H1 (cell line): ENCODE measurements around the gene PARP4. TPM values are rescaled to one million over a fixed set of nuclear protein-coding genes. Genes with fewer than 3 reads are reported as not detected.

Experiments used
- CTCF ChIA-PET: fragments of 300-600 bp; sonication (Branson Sonifier 250); formaldehyde crosslinking; loops from one replicate; lab custom pipeline; 2021; ENCODE audit not compliant: partially characterized antibody; lab: Charles Lee
- POLR2A ChIA-PET: fragments of 300-600 bp; sonication (Branson Sonifier 250); formaldehyde crosslinking; loops from one replicate; lab custom pipeline; 2021; ENCODE audit warnings: inconsistent platforms; ENCODE audit not compliant: partially characterized antibody; lab: Charles Lee
- DNase-seq, 2 experiments: peaks; one replicate each; pipeline versions ENCODE4 v3.0.0 to v3.0.0-alpha.2; 2010 to 2022; ENCODE audit warnings: low spot score in 2 of 2, low read depth in 1 of 2, mixed read lengths in 1 of 2
- FAIRE-seq: peaks from 2 replicates; lab custom pipeline; 2011; peaks lifted over from hg19 to GRCh38; lab: Jason Lieb, UNC
- H2AFZ ChIP-seq: 2 replicates; pipeline ENCODE4 v1.8.1; 2012; ENCODE audit warnings: low read length, inconsistent platforms
- H2AK5ac ChIP-seq: 2 replicates; pipeline ENCODE4 v1.6.1; 2013; ENCODE audit warnings: low read depth, low read length
- H2BK120ac ChIP-seq: replicated peaks from 2 replicates; pipeline ENCODE3; 2013; ENCODE audit warnings: low read depth, low read length, inconsistent platforms
- H2BK12ac ChIP-seq: 2 replicates; pipeline ENCODE4 v1.6.1; 2013; ENCODE audit warnings: low read depth, low read length
- H2BK15ac ChIP-seq: 2 replicates; pipeline ENCODE4 v1.6.1; 2013; ENCODE audit warnings: low read length
- H2BK20ac ChIP-seq: 2 replicates; pipeline ENCODE4 v1.6.1; 2013; ENCODE audit warnings: low read length
- H2BK5ac ChIP-seq: 2 replicates; pipeline ENCODE4 v1.6.1; 2013; ENCODE audit warnings: low read depth, low read length
- H3K14ac ChIP-seq: 2 replicates; pipeline ENCODE4 v1.6.1; 2013; ENCODE audit warnings: inconsistent platforms; ENCODE audit not compliant: insufficient read length
- H3K18ac ChIP-seq: 2 replicates; pipeline ENCODE4 v1.6.1; 2013; ENCODE audit warnings: low read length; ENCODE audit errors: extremely low read depth
- H3K23ac ChIP-seq: 2 replicates; pipeline ENCODE4 v1.6.1; 2013; ENCODE audit warnings: inconsistent platforms; ENCODE audit not compliant: insufficient read length
- H3K23me2 ChIP-seq: 2 replicates; pipeline ENCODE4 v1.6.1; 2013; ENCODE audit warnings: low read depth, low read length
- H3K27ac ChIP-seq: 2 replicates; pipeline ENCODE4 v1.6.1; 2011; ENCODE audit warnings: low read depth, low read length, inconsistent platforms
- H3K27me3 ChIP-seq, 4 experiments: replicated peaks in 1 of 4; 1 replicate in 1 of 4; 2 replicates in 3 of 4; pipeline versions ENCODE4 v1.6.1 to v1.8.1; 2011 to 2013; ENCODE audit warnings: low read length in 3 of 4, mild to moderate bottlenecking in 3 of 4, inconsistent platforms in 2 of 4, mixed read lengths in 2 of 4, moderate library complexity in 1 of 4; ENCODE audit not compliant: control insufficient read depth in 3 of 4, insufficient read depth in 3 of 4; ENCODE audit errors: extremely low read depth in 1 of 4
- H3K36me3 ChIP-seq, 4 experiments: 2 replicates each; pipeline versions ENCODE4 v1.6.1 to v1.8.1; 2011 to 2013; ENCODE audit warnings: mild to moderate bottlenecking in 4 of 4, low read length in 3 of 4, moderate library complexity in 2 of 4, control low read depth in 1 of 4, inconsistent platforms in 1 of 4; ENCODE audit not compliant: insufficient read depth in 4 of 4, control insufficient read depth in 2 of 4
- H3K4ac ChIP-seq: replicated peaks from 2 replicates; pipeline ENCODE3; 2013; ENCODE audit warnings: low read length, low read depth, mixed read lengths, inconsistent platforms; ENCODE audit not compliant: insufficient read length
- H3K4me1 ChIP-seq, 4 experiments: replicated peaks in 1 of 4; 1 replicate in 1 of 4; 2 replicates in 3 of 4; pipeline versions ENCODE4 v1.6.1 to v1.8.1; 2011 to 2013; ENCODE audit warnings: low read length in 3 of 4, inconsistent platforms in 2 of 4, mixed read lengths in 1 of 4; ENCODE audit not compliant: insufficient read depth in 4 of 4, control insufficient read depth in 3 of 4
- H3K4me2 ChIP-seq, 2 experiments: 2 replicates each; pipeline versions ENCODE4 v1.6.1 to v1.8.1; 2011 to 2013; ENCODE audit warnings: low read depth in 2 of 2, low read length in 2 of 2, control low read depth in 1 of 2, inconsistent platforms in 1 of 2, mild to moderate bottlenecking in 1 of 2; ENCODE audit not compliant: insufficient read depth in 1 of 2
- H3K4me3 ChIP-seq, 4 experiments: fragments of 200-600, 300-600 bp in 1 of 4; sonication (generic), shearing (Covaris generic), sonication (Bioruptor Twin) in 1 of 4; 2 replicates each; pipeline versions ENCODE4 v1.5.1 to v1.8.1; 2011 to 2016; ENCODE audit warnings: low read length in 4 of 4, low read depth in 3 of 4, control low read depth in 2 of 4, inconsistent platforms in 2 of 4, mild to moderate bottlenecking in 2 of 4, mixed read lengths in 1 of 4, moderate library complexity in 1 of 4; ENCODE audit not compliant: insufficient read depth in 2 of 4; ENCODE audit errors: extremely low read depth in 1 of 4
- H3K56ac ChIP-seq: replicated peaks from 2 replicates; pipeline ENCODE3; 2013; ENCODE audit warnings: low read depth, mild to moderate bottlenecking, mixed read lengths, low read length, inconsistent platforms; ENCODE audit not compliant: insufficient read length
- H3K79me1 ChIP-seq: 2 replicates; pipeline ENCODE4 v1.6.1; 2013; ENCODE audit warnings: low read depth, low read length, control low read depth
- H3K79me2 ChIP-seq, 2 experiments: 2 replicates each; pipeline versions ENCODE4 v1.6.1 to v1.8.1; 2012 to 2013; ENCODE audit warnings: low read length in 2 of 2, mild to moderate bottlenecking in 2 of 2, inconsistent platforms in 1 of 2; ENCODE audit not compliant: insufficient read depth in 2 of 2, control insufficient read depth in 1 of 2
- H3K9ac ChIP-seq, 4 experiments: replicated peaks in 1 of 4; 1 replicate in 1 of 4; 2 replicates in 3 of 4; pipeline versions ENCODE4 v1.6.1 to v1.8.1; 2011 to 2013; ENCODE audit warnings: low read depth in 3 of 4, low read length in 3 of 4, control low read depth in 2 of 4, mild to moderate bottlenecking in 2 of 4, moderate library complexity in 2 of 4, inconsistent platforms in 1 of 4; ENCODE audit errors: extremely low read depth in 1 of 4
- H3K9me3 ChIP-seq, 2 experiments: 2 replicates each; pipeline versions ENCODE4 v1.6.1 to v1.8.1; 2012 to 2013; ENCODE audit warnings: mild to moderate bottlenecking in 2 of 2, moderate library complexity in 2 of 2, control low read depth in 1 of 2, inconsistent platforms in 1 of 2, low read depth in 1 of 2, low read length in 1 of 2, mixed read lengths in 1 of 2; ENCODE audit not compliant: insufficient read depth in 2 of 2
- H4K20me1 ChIP-seq, 2 experiments: replicated peaks in 1 of 2; 2 replicates each; pipeline versions ENCODE3 to v1.8.1; 2011 to 2013; ENCODE audit warnings: inconsistent platforms in 2 of 2, low read length in 2 of 2, mild to moderate bottlenecking in 1 of 2; ENCODE audit not compliant: insufficient read depth in 2 of 2, control insufficient read depth in 1 of 2
- H4K5ac ChIP-seq: 2 replicates; pipeline ENCODE4 v1.6.1; 2013; ENCODE audit warnings: low read length, low read depth, mixed read lengths, inconsistent platforms; ENCODE audit not compliant: insufficient read length
- H4K8ac ChIP-seq: 2 replicates; pipeline ENCODE4 v1.8.0; 2013; ENCODE audit warnings: mild to moderate bottlenecking, moderate library complexity, low read length, inconsistent platforms; ENCODE audit not compliant: insufficient read depth; ENCODE audit errors: extremely low read depth
- H4K91ac ChIP-seq: replicated peaks from 2 replicates; pipeline ENCODE3; 2013; ENCODE audit warnings: low read length, mixed read lengths, inconsistent platforms; ENCODE audit not compliant: insufficient read length
- GTF2F1 ChIP-seq: IDR thresholded peaks from 2 replicates; pipeline ENCODE4 v1.6.1; 2012; ENCODE audit warnings: low read depth, low read length, improper control_type of control experiment, borderline replicate concordance
- PHF8 ChIP-seq: fragments of 200-600 bp; sonication (generic); conservative IDR thresholded peaks from 2 replicates; pipeline ENCODE4 v1.7.1; 2012; ENCODE audit warnings: low read depth, mild to moderate bottlenecking, inconsistent platforms, low read length, moderate library complexity
- WGBS, 2 experiments: shearing (Covaris generic) in 1 of 2; methylation state at CpG; one replicate each; pipeline versions ENCODE4 v1.1.6 to v1.1.7; 2013 to 2015; ENCODE audit warnings: low lambda C conversion rate in 2 of 2, mixed read lengths in 2 of 2, inconsistent platforms in 1 of 2, low coverage in 1 of 2, missing lambda C conversion rate in 1 of 2; ENCODE audit not compliant: insufficient replicate concordance in 2 of 2, insufficient coverage in 1 of 2, insufficient read length in 1 of 2; ENCODE audit errors: extremely low coverage in 1 of 2, missing lambda C conversion rate in 1 of 2; 5-methylcytosine and 5-hydroxymethylcytosine counted together
- polyA plus RNA-seq, 7 experiments: library from polyadenylated mRNA; depleted of rRNA in 3 of 7; stranded (reverse) in 5 of 7; unstranded in 2 of 7; fragments of >200 nt in 5 of 7; fragments of 200-250 nt in 2 of 7; gene quantifications; 1 replicate in 5 of 7; 2 replicates in 1 of 7; 4 replicates in 1 of 7; pipeline versions ENCODE4 v1.2.1 to v1.2.3, GENCODE V29; 2011 to 2013; ENCODE audit warnings: missing spikeins in 2 of 7, mixed read lengths in 2 of 7
- total RNA-seq: library from RNA; stranded (reverse); fragmentation: NEBNext Ultra II Directional; extraction: Animal tissue kit (Norgen Biotek cat#: 25700); gene quantifications from 2 replicates; pipeline ENCODE4 v1.2.1, GENCODE V29; 2021

PARP4 gene
- total and polyA plus RNA-seq, 2 of the 8 experiments (the other 6 are each of a cell fraction or from before 2014, with no cell fraction given) = 22.2 to 40.3 TPM

DNA sequence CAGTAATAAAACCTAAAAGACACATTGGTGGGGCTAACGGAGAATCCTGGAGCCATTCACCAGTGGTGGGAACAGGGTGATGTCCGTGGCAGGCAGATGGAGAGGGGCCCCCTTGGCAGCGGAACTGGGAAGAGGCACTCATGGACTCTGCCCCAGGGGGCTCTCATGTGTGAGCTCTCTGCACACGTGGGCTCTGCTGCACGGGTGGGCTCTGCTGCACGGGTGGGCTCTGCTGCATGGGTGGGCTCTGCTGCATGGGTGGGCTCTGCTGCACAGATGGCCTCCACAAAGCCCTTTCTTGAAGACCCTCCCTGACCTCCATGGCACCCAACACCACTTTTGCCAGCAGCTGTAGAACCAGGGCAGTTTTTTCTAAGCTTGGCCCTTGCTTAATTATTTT is 52.3 kb downstream of the PARP4 start:
- FAIRE-seq = no peak
- TF ChIP-seq PHF8 = no peak
- TF ChIP-seq GTF2F1 = no peak

More for the DNA sequence above, 52.3 kb downstream of the PARP4 start:
- no peaks in the 10 kb centered on the region for H3K23me2 ChIP-seq
- H3K27ac ChIP-seq = no peak overlapping the region
- no peak overlapping the region for H3K23ac ChIP-seq
- H2AK5ac ChIP-seq = no peak overlapping the region
- CTCF ChIA-PET = interaction anchor here (0.7 to 1.5 kb wide), 3 partner anchors 9 to 44 kb away, joined by 3 to 4 read pairs (median 3); no protein-coding TSS in a partner anchor
- no peak overlapping the region for H3K4ac ChIP-seq
- no peak overlapping the region for H3K4me2 ChIP-seq
- H3K14ac ChIP-seq = no peak overlapping the region
- no peak overlapping the region for H2BK120ac ChIP-seq
- H3K36me3 ChIP-seq = peaks cover 2 to 20% (median 4%) of the 10 kb centered on the region in 4 experiments; a peak in 6 of 8 replicates
- H3K56ac ChIP-seq = no peak overlapping the region
- no peak overlapping the region for H2BK20ac ChIP-seq
- no peak overlapping the region for H2BK5ac ChIP-seq
- H3K4me1 ChIP-seq = no peaks in the 10 kb centered on the region
- no peaks in the 10 kb centered on the region for H4K20me1 ChIP-seq
- H4K91ac ChIP-seq = no peak overlapping the region
- no peak overlapping the region for H3K18ac ChIP-seq
- no peak overlapping the region for H2BK15ac ChIP-seq
- no peaks in the 10 kb centered on the region for H3K79me1 ChIP-seq
- H3K79me2 ChIP-seq = no peaks in the 10 kb centered on the region
- no peaks in the 10 kb centered on the region for H3K9me3 ChIP-seq
- no peaks in the 10 kb centered on the region for H3K27me3 ChIP-seq
- no peak overlapping the region for H3K9ac ChIP-seq
- H3K4me3 ChIP-seq = no peak overlapping the region
- WGBS, 2 experiments = 71% methylated on average over 6 of the region's 6 CpGs; no CpG with 5 or more reads in 1 of the 2 experiments
- H4K5ac ChIP-seq = no peak overlapping the region
- H2BK12ac ChIP-seq = no peak overlapping the region
- DNase-seq = no peak
- POLR2A ChIA-PET = interaction anchor here (1.1 to 1.5 kb wide), 2 partner anchors 10 to 115 kb away, joined by 3 to 4 read pairs; no protein-coding TSS in a partner anchor
- H2AFZ ChIP-seq = no peak overlapping the region
- H4K8ac ChIP-seq = no peak overlapping the region
